HepG2 (cell line): ENCODE measurements around the gene UTP15. TPM values are rescaled to one million over a fixed set of nuclear protein-coding genes. Genes with fewer than 3 reads are reported as not detected.
A peak's percentile ranks its signal among the peaks of the same experiment; 100 is the strongest.

Source experiments
- ADNP ChIP-seq: sonication (generic); formaldehyde crosslinking; IDR thresholded peaks from 2 replicates; pipeline ENCODE4 v1.4.0; 2020; ENCODE audit warnings: missing genetic modification reagents
- CCDC6 ChIP-seq: sonication (generic); formaldehyde crosslinking; IDR thresholded peaks from 2 replicates; pipeline ENCODE4 v1.8.1; 2022; ENCODE audit warnings: mild to moderate bottlenecking, missing genetic modification reagents, moderate library complexity
- DNMT3B ChIP-seq: conservative IDR thresholded peaks from 2 replicates; pipeline ENCODE4 v1.6.1; 2016; ENCODE audit warnings: missing biosample characterization, control low read depth
- FOXO1 ChIP-seq: sonication (generic); formaldehyde crosslinking; IDR thresholded peaks from 2 replicates; pipeline ENCODE4 v1.4.0; 2020; ENCODE audit warnings: missing genetic modification reagents
- GTF2F1 ChIP-seq: fragments of 150-350 bp; IDR thresholded peaks from 2 replicates; pipeline ENCODE4 v1.6.1; 2014; ENCODE audit warnings: low read length
- NFE2 ChIP-seq: sonication (generic); formaldehyde crosslinking; IDR thresholded peaks from 2 replicates; pipeline ENCODE4 v1.4.0; 2020; ENCODE audit warnings: missing genetic modification reagents
- NR2F6 ChIP-seq, 2 experiments: IDR thresholded peaks; 2 replicates each; pipeline ENCODE4 v1.6.1; 2016; ENCODE audit warnings: antibody characterized with exemption in 1 of 2, mild to moderate bottlenecking in 1 of 2
- PHF5A ChIP-seq: IDR thresholded peaks from one replicate; pipeline ENCODE4 v1.6.1; 2018; ENCODE audit warnings: low read depth, missing genetic modification reagents; ENCODE audit not compliant: unreplicated experiment
- PPARG ChIP-seq: conservative IDR thresholded peaks from 2 replicates; pipeline ENCODE4 v1.6.1; 2016; ENCODE audit warnings: missing biosample characterization, missing genetic modification reagents
- REXO4 ChIP-seq: sonication (generic); formaldehyde crosslinking; IDR thresholded peaks from 2 replicates; pipeline ENCODE4 v1.8.0; 2022; ENCODE audit warnings: missing genetic modification reagents, mild to moderate bottlenecking, borderline replicate concordance
- RFX5 ChIP-seq: IDR thresholded peaks from 2 replicates; pipeline ENCODE4 v1.6.1; 2011; ENCODE audit warnings: low read depth, low read length, improper control_type of control experiment
- SNAPC2 ChIP-seq: sonication (generic); formaldehyde crosslinking; IDR thresholded peaks from 2 replicates; pipeline ENCODE4 v1.8.1; 2022; ENCODE audit warnings: mild to moderate bottlenecking, missing genetic modification reagents
- ZBTB10 ChIP-seq: sonication (generic); formaldehyde crosslinking; IDR thresholded peaks from 2 replicates; pipeline ENCODE4 v1.4.0; 2020; ENCODE audit warnings: missing genetic modification reagents, borderline replicate concordance
- ZBTB40 ChIP-seq, 2 experiments: fragments of 450-650 bp in 1 of 2; sonication (generic) in 1 of 2; formaldehyde crosslinking in 1 of 2; IDR thresholded peaks; 2 replicates each; pipeline versions ENCODE4 v1.6.1 to v1.8.0; 2016 to 2022; ENCODE audit warnings: antibody characterized with exemption in 1 of 2, mild to moderate bottlenecking in 1 of 2, missing genetic modification reagents in 1 of 2
- ZNF136 ChIP-seq: sonication (generic); formaldehyde crosslinking; IDR thresholded peaks from 2 replicates; pipeline ENCODE4 v1.8.1; 2022; ENCODE audit warnings: low read depth, mild to moderate bottlenecking, moderate library complexity, missing genetic modification reagents
- ZNF143 ChIP-seq: sonication (generic); formaldehyde crosslinking; IDR thresholded peaks from 2 replicates; pipeline ENCODE4 v1.4.0; 2020; ENCODE audit warnings: missing genetic modification reagents
- ZNF414 ChIP-seq: sonication (generic); formaldehyde crosslinking; IDR thresholded peaks from 2 replicates; pipeline ENCODE4 v1.5.0; 2020; ENCODE audit warnings: missing genetic modification reagents
- ZNF678 ChIP-seq: sonication (generic); formaldehyde crosslinking; IDR thresholded peaks from 2 replicates; pipeline ENCODE4 v1.4.0; 2020; ENCODE audit warnings: mild to moderate bottlenecking, missing genetic modification reagents
- ZNF782 ChIP-seq: sonication (generic); formaldehyde crosslinking; IDR thresholded peaks from 2 replicates; pipeline ENCODE4 v1.4.0; 2020; ENCODE audit warnings: missing genetic modification reagents, mild to moderate bottlenecking, borderline replicate concordance
- polyA plus RNA-seq, 8 experiments: library from polyadenylated mRNA; depleted of rRNA in 3 of 8; stranded (reverse) in 7 of 8; unstranded in 1 of 8; fragments of >200 nt; fragmentation: Illumina TruSeq in 4 of 8; extraction: Trizol in 4 of 8; gene quantifications; 2 replicates each; pipeline versions ENCODE4 v1.2.1 to v1.2.3, GENCODE V29; 2011 to 2016; ENCODE audit warnings: low read depth in 4 of 8, missing spikeins in 1 of 8, mixed read lengths in 1 of 8; ENCODE audit not compliant: insufficient read depth in 1 of 8
- total RNA-seq, 5 experiments: library from RNA; depleted of rRNA; stranded (reverse); fragments of >200 nt; fragmentation: Illumina TruSeq; extraction: Trizol; gene quantifications; 2 replicates each; pipeline ENCODE4 v1.2.3, GENCODE V29; 2016; ENCODE audit warnings: low read depth in 1 of 5

UTP15 gene
- total and polyA plus RNA-seq, 2 of the 13 experiments (the other 11 are each of a cell fraction or from before 2014, with no cell fraction given) = 7.3 to 35.8 TPM

GRCh38 chr5:73623901-73624404, 58.4 kb downstream of the UTP15 start (continued):
- TF ChIP-seq ZBTB40 (IDR thresholded peaks at IDR 0.05) (no peak), ZBTB40 (CRISPR knock-in tag; IDR thresholded peaks at IDR 0.05) (no peak; the same call in 1 of the 2 replicates), DNMT3B (CRISPR knock-in tag) (0 out of 2 replicates have a peak, but pooled peaks have one; percentile 59), PHF5A (peak; percentile 84), ZNF136 (no peak; the same call in 1 of the 2 replicates), CCDC6 (no peak), GTF2F1 (no peak), SNAPC2 (CRISPR knock-in tag) (peak; percentile 77; the same call in 1 of the 2 replicates), NFE2 (CRISPR knock-in tag) (no peak), ZBTB10 (CRISPR knock-in tag) (peak; percentile 34; the same call in 1 of the 2 replicates), ZNF414 (CRISPR knock-in tag) (0 out of 2 replicates have a peak, but pooled peaks have one; percentile 39), ZNF678 (no peak), ZNF143 (no peak), PPARG (CRISPR knock-in tag) (peak; percentile 91), FOXO1 (peak; percentile 93), NR2F6 (IDR thresholded peaks at IDR 0.05) (peak; percentile 92), NR2F6 (CRISPR knock-in tag; IDR thresholded peaks at IDR 0.05) (peak; percentile 93), ZNF782 (CRISPR knock-in tag) (no peak), REXO4 (CRISPR knock-in tag) (no peak), RFX5 (no peak), ADNP (CRISPR knock-in tag) (no peak)
